ENCODE data around the gene DOK4.

DNA sequence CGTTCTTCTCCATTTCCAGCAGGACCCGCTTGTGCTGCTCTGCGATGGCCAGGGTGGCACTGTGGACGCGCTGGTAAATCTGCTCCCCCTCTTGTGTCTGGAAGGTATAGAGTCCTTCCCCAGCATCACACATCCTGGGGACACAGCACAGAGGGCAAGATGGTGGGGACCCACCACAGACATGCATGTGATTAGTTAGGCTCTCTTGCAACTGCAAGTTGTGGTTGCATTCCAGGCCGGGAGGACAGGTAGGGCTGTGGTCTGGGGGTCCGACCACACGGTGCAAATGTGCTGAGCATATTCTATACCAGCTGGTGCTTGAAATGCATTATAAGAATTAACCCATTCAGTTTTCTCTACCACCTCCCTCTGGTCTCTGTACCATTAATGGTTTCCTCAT is 12.4 kb downstream of the DOK4 start:
- TF ChIP-seq CTCF (IDR thresholded peaks at IDR 0.05), result no peak
- TF ChIP-seq POLR2A (IDR thresholded peaks at IDR 0.05), result no peak
- TF ChIP-seq EP300 (IDR thresholded peaks at IDR 0.05), result no peak
